Measurements from ENCODE around the gene CBX1. TPM values are rescaled to one million over a fixed set of nuclear protein-coding genes. Genes with fewer than 3 reads are reported as not detected.

Gene CBX1
- total and polyA plus RNA-seq, 10 of the 15 experiments (the other 5 are each of a cell fraction or from before 2014, with no cell fraction given) = 11.8 to 99.2 (median 43.5) TPM

DNA sequence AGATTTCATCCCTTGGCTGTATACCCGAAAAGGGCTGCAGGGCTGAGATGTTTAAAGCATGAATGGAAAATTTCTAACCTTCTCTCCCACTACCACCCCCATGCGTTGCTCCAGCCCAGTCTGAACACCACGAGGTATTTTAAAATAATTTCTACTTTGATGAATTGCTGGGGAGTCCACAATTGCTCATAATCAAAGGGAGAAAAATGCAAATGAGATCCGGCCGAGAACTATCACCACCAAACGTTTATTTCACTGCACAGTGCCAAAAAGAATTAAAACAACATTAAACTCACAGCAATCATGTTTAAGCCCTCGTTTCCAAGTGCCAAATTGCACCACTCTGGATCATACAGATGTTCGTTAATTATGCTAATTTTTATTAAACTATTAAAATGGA, 43.0 kb upstream of the CBX1 start (continued):
- TF ChIP-seq, protein P1, sequence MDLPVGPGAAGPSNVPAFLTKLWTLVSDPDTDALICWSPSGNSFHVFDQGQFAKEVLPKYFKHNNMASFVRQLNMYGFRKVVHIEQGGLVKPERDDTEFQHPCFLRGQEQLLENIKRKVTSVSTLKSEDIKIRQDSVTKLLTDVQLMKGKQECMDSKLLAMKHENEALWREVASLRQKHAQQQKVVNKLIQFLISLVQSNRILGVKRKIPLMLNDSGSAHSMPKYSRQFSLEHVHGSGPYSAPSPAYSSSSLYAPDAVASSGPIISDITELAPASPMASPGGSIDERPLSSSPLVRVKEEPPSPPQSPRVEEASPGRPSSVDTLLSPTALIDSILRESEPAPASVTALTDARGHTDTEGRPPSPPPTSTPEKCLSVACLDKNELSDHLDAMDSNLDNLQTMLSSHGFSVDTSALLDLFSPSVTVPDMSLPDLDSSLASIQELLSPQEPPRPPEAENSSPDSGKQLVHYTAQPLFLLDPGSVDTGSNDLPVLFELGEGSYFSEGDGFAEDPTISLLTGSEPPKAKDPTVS (IDR thresholded peaks at IDR 0.05; ENCODE audit: low read depth, low read length) = no peak
- TF ChIP-seq ZNF622 (IDR thresholded peaks at IDR 0.05) (no peak), CBFB (IDR thresholded peaks at IDR 0.05; ENCODE audit: low read depth) (no peak), ZNF384 (IDR thresholded peaks at IDR 0.05; ENCODE audit: borderline replicate concordance, low read depth, low read length) (no peak), POLR2AphosphoS5 (IDR thresholded peaks at IDR 0.05; ENCODE audit: low read length) (no peak), CREM (IDR thresholded peaks at IDR 0.05; ENCODE audit: low read depth) (no peak), YY1 (IDR thresholded peaks at IDR 0.05; ENCODE audit: low read depth, low read length) (no peak), FOS (IDR thresholded peaks at IDR 0.05; ENCODE audit: borderline replicate concordance, extremely low read depth, insufficient read length) (no peak), POU2F2 (IDR thresholded peaks at IDR 0.05; ENCODE audit: borderline replicate concordance, low read depth, low read length) (no peak), KAT2A (conservative IDR thresholded peaks at IDR 0.05; ENCODE audit: control insufficient read depth, low read depth, low read length) (no peak)
- TF ChIP-seq, protein P2, sequence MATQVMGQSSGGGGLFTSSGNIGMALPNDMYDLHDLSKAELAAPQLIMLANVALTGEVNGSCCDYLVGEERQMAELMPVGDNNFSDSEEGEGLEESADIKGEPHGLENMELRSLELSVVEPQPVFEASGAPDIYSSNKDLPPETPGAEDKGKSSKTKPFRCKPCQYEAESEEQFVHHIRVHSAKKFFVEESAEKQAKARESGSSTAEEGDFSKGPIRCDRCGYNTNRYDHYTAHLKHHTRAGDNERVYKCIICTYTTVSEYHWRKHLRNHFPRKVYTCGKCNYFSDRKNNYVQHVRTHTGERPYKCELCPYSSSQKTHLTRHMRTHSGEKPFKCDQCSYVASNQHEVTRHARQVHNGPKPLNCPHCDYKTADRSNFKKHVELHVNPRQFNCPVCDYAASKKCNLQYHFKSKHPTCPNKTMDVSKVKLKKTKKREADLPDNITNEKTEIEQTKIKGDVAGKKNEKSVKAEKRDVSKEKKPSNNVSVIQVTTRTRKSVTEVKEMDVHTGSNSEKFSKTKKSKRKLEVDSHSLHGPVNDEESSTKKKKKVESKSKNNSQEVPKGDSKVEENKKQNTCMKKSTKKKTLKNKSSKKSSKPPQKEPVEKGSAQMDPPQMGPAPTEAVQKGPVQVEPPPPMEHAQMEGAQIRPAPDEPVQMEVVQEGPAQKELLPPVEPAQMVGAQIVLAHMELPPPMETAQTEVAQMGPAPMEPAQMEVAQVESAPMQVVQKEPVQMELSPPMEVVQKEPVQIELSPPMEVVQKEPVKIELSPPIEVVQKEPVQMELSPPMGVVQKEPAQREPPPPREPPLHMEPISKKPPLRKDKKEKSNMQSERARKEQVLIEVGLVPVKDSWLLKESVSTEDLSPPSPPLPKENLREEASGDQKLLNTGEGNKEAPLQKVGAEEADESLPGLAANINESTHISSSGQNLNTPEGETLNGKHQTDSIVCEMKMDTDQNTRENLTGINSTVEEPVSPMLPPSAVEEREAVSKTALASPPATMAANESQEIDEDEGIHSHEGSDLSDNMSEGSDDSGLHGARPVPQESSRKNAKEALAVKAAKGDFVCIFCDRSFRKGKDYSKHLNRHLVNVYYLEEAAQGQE (IDR thresholded peaks at IDR 0.05; ENCODE audit: low read depth, low read length) = no peak
